ENCODE measurements around the gene NFIX. TPM values are rescaled to one million over a fixed set of nuclear protein-coding genes. Genes with fewer than 3 reads are reported as not detected.

NFIX gene
- total RNA-seq, 3 donors from 2014 or later (not counting 1 experiment from before 2014, with no cell fraction given), result 0.61 to 2.1 (median 1.3) TPM

- Histone ChIP-seq H3K27me3 (ENCODE audit: control insufficient read depth, insufficient read depth, low read length) (no peaks in the 10 kb centered on the region), H3K9me3 (ENCODE audit: control insufficient read depth, insufficient read depth, low read length) (no peaks in the 10 kb centered on the region), H3K27ac (ENCODE audit: low read length) (no peak overlapping the region), H3K4me3 (ENCODE audit: low read length) (no peak overlapping the region), H3K36me3 (ENCODE audit: control insufficient read depth, insufficient read depth, low read length) (peaks cover 22% of the 10 kb centered on the region), H3K4me1 (ENCODE audit: control insufficient read depth, insufficient read depth, low read length) (peaks cover 20% of the 10 kb centered on the region)
- DNase-seq (peak; percentile 43 to 65), ATAC-seq (peak; percentile 92 to 99 (median 97))
- peak overlapping the region; percentile 79 for H3K4me3 Mint-ChIP-seq
- no peak for TF ChIP-seq CTCF (IDR thresholded peaks at IDR 0.05)
- H3K27ac Mint-ChIP-seq, result peak overlapping the region; percentile 86 to 91
- H3K36me3 Mint-ChIP-seq, result no peaks in the 10 kb centered on the region
- no peaks in the 10 kb centered on the region for H3K27me3 Mint-ChIP-seq (ENCODE audit: low read depth in 2 of 2)
- WGBS (ENCODE audit: insufficient coverage), result 38% methylated on average over 8 of the region's 8 CpGs
- no peaks in the 10 kb centered on the region for H3K9me3 Mint-ChIP-seq
- intact Hi-C loops (cut with micrococcal nuclease), result no loop called here
- peaks cover 27 to 28% of the 10 kb centered on the region in 2 donors for H3K4me1 Mint-ChIP-seq
Measured at GRCh38 chr19:13132471-13133180, 137.4 kb downstream of the NFIX start.

- 93% methylated on average over 12 of the region's 12 CpGs for WGBS (ENCODE audit: insufficient coverage)
- Histone ChIP-seq H3K27ac (ENCODE audit: low read length) (no peak overlapping the region), H3K9me3 (ENCODE audit: control insufficient read depth, insufficient read depth, low read length) (no peaks in the 10 kb centered on the region), H3K27me3 (ENCODE audit: control insufficient read depth, insufficient read depth, low read length) (no peaks in the 10 kb centered on the region), H3K4me3 (ENCODE audit: low read length) (no peak overlapping the region), H3K4me1 (ENCODE audit: control insufficient read depth, insufficient read depth, low read length) (peaks cover 20% of the 10 kb centered on the region), H3K36me3 (ENCODE audit: control insufficient read depth, insufficient read depth, low read length) (peaks cover 30% of the 10 kb centered on the region)
- no peak for DNase-seq
- TF ChIP-seq CTCF (IDR thresholded peaks at IDR 0.05), result no peak
- Mint-ChIP-seq H3K4me3 (peak overlapping the region; percentile 79), H3K9me3 (no peaks in the 10 kb centered on the region), H3K27me3 (ENCODE audit: low read depth in 2 of 2) (no peaks in the 10 kb centered on the region), H3K27ac (peak overlapping the region; percentile 86 to 91), H3K36me3 (no peaks in the 10 kb centered on the region), H3K4me1 (peaks cover 23 to 24% of the 10 kb centered on the region in 2 donors)
- intact Hi-C loops (cut with micrococcal nuclease), result no loop called here
- no peak for ATAC-seq
Measured at GRCh38 chr19:13133241-13133870, 138.1 kb downstream of the NFIX start.

GRCh38 chr19:13134626-13135025 lies 139.4 kb downstream of the NFIX start:
- H3K27me3 Mint-ChIP-seq (ENCODE audit: low read depth in 2 of 2), result no peaks in the 10 kb centered on the region
- Histone ChIP-seq H3K27ac (ENCODE audit: low read length) (no peak overlapping the region), H3K4me1 (ENCODE audit: control insufficient read depth, insufficient read depth, low read length) (peaks cover 20% of the 10 kb centered on the region), H3K27me3 (ENCODE audit: control insufficient read depth, insufficient read depth, low read length) (no peaks in the 10 kb centered on the region), H3K9me3 (ENCODE audit: control insufficient read depth, insufficient read depth, low read length) (no peaks in the 10 kb centered on the region), H3K4me3 (ENCODE audit: low read length) (no peak overlapping the region), H3K36me3 (ENCODE audit: control insufficient read depth, insufficient read depth, low read length) (peaks cover 36% of the 10 kb centered on the region)
- TF ChIP-seq CTCF (IDR thresholded peaks at IDR 0.05), result no peak
- H3K36me3 Mint-ChIP-seq, result no peaks in the 10 kb centered on the region
- H3K4me3 Mint-ChIP-seq, result no peak overlapping the region
- ATAC-seq (no peak), DNase-seq (no peak)
- intact Hi-C loops (cut with micrococcal nuclease), result no loop called here
- 92% methylated on average over 3 of the region's 3 CpGs for WGBS (ENCODE audit: insufficient coverage)
- peaks cover 23 to 24% of the 10 kb centered on the region in 2 donors for H3K4me1 Mint-ChIP-seq
- H3K9me3 Mint-ChIP-seq, result no peaks in the 10 kb centered on the region
- H3K27ac Mint-ChIP-seq, result no peak overlapping the region

Data from natural killer cell (primary cell).